Hepatocyte (in vitro differentiated cells): Measurements from ENCODE around the gene PANK3. TPM values are rescaled to one million over a fixed set of nuclear protein-coding genes. Genes with fewer than 3 reads are reported as not detected.

Experiments
- DNase-seq: peaks from one replicate; pipeline ENCODE4 v3.0.0-alpha.2; 2016; ENCODE audit warnings: low spot score
- H2AFZ ChIP-seq: fragments of 200-600 bp; sonication (generic); 2 replicates; pipeline ENCODE4 v1.6.0; 2016; ENCODE audit warnings: antibody characterized with exemption, mild to moderate bottlenecking
- H3K27ac ChIP-seq: fragments of 200-600 bp; sonication (generic); 2 replicates; pipeline ENCODE4 v1.5.1; 2016; ENCODE audit warnings: mild to moderate bottlenecking
- H3K27me3 ChIP-seq: fragments of 200-600 bp; sonication (generic); 2 replicates; pipeline ENCODE4 v1.6.1; 2016
- H3K36me3 ChIP-seq: fragments of 200-600 bp; sonication (generic); replicated peaks from 2 replicates; pipeline ENCODE4 v1.5.1; 2016; ENCODE audit warnings: low read depth; ENCODE audit not compliant: insufficient read depth
- H3K4me1 ChIP-seq: fragments of 200-600 bp; sonication (generic); 2 replicates; pipeline ENCODE4 v1.5.1; 2016; ENCODE audit warnings: mild to moderate bottlenecking, moderate library complexity; ENCODE audit not compliant: insufficient read depth
- H3K4me2 ChIP-seq: fragments of 200-600 bp; sonication (generic); 2 replicates; pipeline ENCODE4 v1.6.0; 2016
- H3K4me3 ChIP-seq: fragments of 200-600 bp; sonication (generic); 2 replicates; pipeline ENCODE4 v1.5.1; 2016; ENCODE audit warnings: mild to moderate bottlenecking
- H3K79me2 ChIP-seq: fragments of 200-600 bp; sonication (generic); 2 replicates; pipeline ENCODE4 v1.6.0; 2017; ENCODE audit warnings: mild to moderate bottlenecking
- H3K9me2 ChIP-seq: fragments of 200-600 bp; sonication (generic); replicated peaks from 2 replicates; pipeline ENCODE4 v1.6.0; 2017; ENCODE audit warnings: mild to moderate bottlenecking; ENCODE audit not compliant: insufficient read depth
- H3K9me3 ChIP-seq: fragments of 200-600 bp; sonication (generic); 2 replicates; pipeline ENCODE4 v1.5.1; 2016; ENCODE audit warnings: low read depth, mild to moderate bottlenecking
- H4K20me1 ChIP-seq: fragments of 200-600 bp; sonication (generic); 2 replicates; pipeline ENCODE4 v1.6.0; 2016; ENCODE audit warnings: mild to moderate bottlenecking; ENCODE audit not compliant: insufficient read depth, poor library complexity, severe bottlenecking
- CTCF ChIP-seq: fragments of 200-600 bp; sonication (generic); IDR thresholded peaks from 2 replicates; pipeline ENCODE4 v1.5.1; 2016; ENCODE audit warnings: antibody characterized with exemption, mild to moderate bottlenecking; ENCODE audit not compliant: poor library complexity
- EZH2 ChIP-seq: fragments of 200-600 bp; sonication (generic); IDR thresholded peaks from 2 replicates; pipeline ENCODE4 v1.6.1; 2016; ENCODE audit warnings: antibody characterized with exemption, mild to moderate bottlenecking, borderline replicate concordance
- EZH2phosphoT487 ChIP-seq: fragments of 200-600 bp; sonication (generic); IDR thresholded peaks from one replicate; pipeline ENCODE4 v1.6.1; 2018; ENCODE audit warnings: antibody characterized with exemption, mild to moderate bottlenecking, low read depth, moderate library complexity; ENCODE audit not compliant: unreplicated experiment, severe bottlenecking
- WGBS: methylation state at CpG from one replicate; pipeline ENCODE4 v1.1.6; 2016; ENCODE audit warnings: low lambda C conversion rate; ENCODE audit errors: missing lambda C conversion rate; 5-methylcytosine and 5-hydroxymethylcytosine counted together
- microRNA-seq: library from miRNA; unstranded; fragments of <30 nt; microRNA quantifications from one replicate; pipeline ENCODE4, GENCODE V29; 2017
- polyA plus RNA-seq: library from polyadenylated mRNA; unstranded; fragments of >200 nt; fragmentation: Nextera tagmentation; extraction: Ambion mirVana; gene quantifications from 2 replicates; pipeline ENCODE4 v1.2.1, GENCODE V29; 2016
- small RNA-seq: library from RNA; depleted of rRNA; stranded (forward); fragments of <200 nt; gene quantifications from one replicate; pipeline ENCODE3, GENCODE V24; 2014
- total RNA-seq: library from RNA; depleted of rRNA; stranded (reverse); fragments of >200 nt; gene quantifications from 2 replicates; pipeline ENCODE4 v1.2.3, GENCODE V29; 2014

PANK3 gene
- total and polyA plus RNA-seq, 2 experiments from 2014 or later = 25.8 to 104 TPM

- Histone ChIP-seq H3K9me2 (no peaks in the 10 kb centered on the region), H3K27me3 (no peaks in the 10 kb centered on the region), H3K4me2 (no peak overlapping the region), H3K79me2 (no peaks in the 10 kb centered on the region), H3K4me3 (no peak overlapping the region), H3K36me3 (no peaks in the 10 kb centered on the region), H2AFZ (no peak overlapping the region), H3K27ac (no peak overlapping the region), H3K9me3 (no peaks in the 10 kb centered on the region), H4K20me1 (no peaks in the 10 kb centered on the region), H3K4me1 (no peaks in the 10 kb centered on the region)
- WGBS = 96% methylated on average over 6 of the region's 7 CpGs
- TF ChIP-seq EZH2phosphoT487 (no peak), EZH2 (no peak), CTCF (no peak)
- DNase-seq = no peak
These were observed 76.5 kb downstream of the PANK3 start for GRCh38 chr5:168502563-168503237.

Small RNAs within 50 kb of the gene (microRNA-seq; reads per million reads assigned to microRNA genes)
- gene MIR103A1 = not detected
- not detected for gene MIR103B1

Small RNAs within 50 kb of the gene (small RNA-seq; reads per million reads assigned to genes)
- 0.53 reads per million, percentile 42 among the genes with 10 or more reads in this experiment for gene MIR103A1

Other genes with a start within 250 kb of the PANK3 start
- 180 and 187 TPM in 2 replicates for gene RARS1, start 92.9 kb downstream of the PANK3 start, total RNA-seq
- 56.2 and 77.9 TPM in 2 replicates for gene RARS1, start 92.9 kb downstream of the PANK3 start, polyA plus RNA-seq
- gene FBLL1, start 50.1 kb downstream of the PANK3 start, total RNA-seq = 1.7 and 1.8 TPM in 2 replicates
- 1.2 and 2.4 TPM in 2 replicates for gene FBLL1, start 50.1 kb downstream of the PANK3 start, polyA plus RNA-seq